ENCODE results near the gene ABCC6. TPM values are rescaled to one million over a fixed set of nuclear protein-coding genes. Genes with fewer than 3 reads are reported as not detected.

ABCC6 gene
- total RNA-seq, 1 experiment from 2014 or later = 1.1 TPM

DNA sequence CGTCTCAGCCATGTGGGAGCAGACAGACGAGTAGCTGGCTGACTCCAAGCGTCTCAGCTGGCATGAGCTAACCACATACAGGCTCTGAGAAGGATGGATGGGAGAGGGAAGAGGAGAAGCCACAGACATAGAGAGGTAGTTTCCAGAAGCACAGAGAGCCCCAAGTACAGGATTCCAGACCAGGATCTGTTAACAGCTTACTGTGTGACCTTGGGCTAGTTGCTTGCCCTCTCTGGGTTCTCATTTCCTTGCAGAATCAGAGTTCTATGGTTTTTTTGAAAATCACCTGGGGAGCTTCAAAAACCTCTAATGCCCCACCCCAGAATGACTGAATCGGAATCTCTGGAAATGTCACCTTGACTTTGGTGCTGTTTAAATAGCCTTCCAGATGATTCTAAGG lies 60.2 kb downstream of the ABCC6 start:
- no peak overlapping the region for H3K9ac ChIP-seq (ENCODE audit: extremely low read depth, insufficient read length, low read length)
- no peaks in the 10 kb centered on the region for H4K20me1 ChIP-seq (ENCODE audit: control insufficient read depth, insufficient read depth, insufficient read length)
- no peaks in the 10 kb centered on the region for H3K27me3 ChIP-seq (ENCODE audit: insufficient read depth, low read length)
- no CpG with 5 or more reads among the region's 4 CpGs for WGBS (ENCODE audit: extremely low coverage, insufficient read length, low lambda C conversion rate)
- H4K8ac ChIP-seq (replicated peaks; ENCODE audit: insufficient read length, low read depth, low read length) = no peak overlapping the region
- H3K23me2 ChIP-seq (ENCODE audit: insufficient read length, low read depth, low read length, poor library complexity, severe bottlenecking) = no peaks in the 10 kb centered on the region
- H2BK5ac ChIP-seq (ENCODE audit: insufficient read length, low read length) = no peak overlapping the region
- TF ChIP-seq, protein P1, sequence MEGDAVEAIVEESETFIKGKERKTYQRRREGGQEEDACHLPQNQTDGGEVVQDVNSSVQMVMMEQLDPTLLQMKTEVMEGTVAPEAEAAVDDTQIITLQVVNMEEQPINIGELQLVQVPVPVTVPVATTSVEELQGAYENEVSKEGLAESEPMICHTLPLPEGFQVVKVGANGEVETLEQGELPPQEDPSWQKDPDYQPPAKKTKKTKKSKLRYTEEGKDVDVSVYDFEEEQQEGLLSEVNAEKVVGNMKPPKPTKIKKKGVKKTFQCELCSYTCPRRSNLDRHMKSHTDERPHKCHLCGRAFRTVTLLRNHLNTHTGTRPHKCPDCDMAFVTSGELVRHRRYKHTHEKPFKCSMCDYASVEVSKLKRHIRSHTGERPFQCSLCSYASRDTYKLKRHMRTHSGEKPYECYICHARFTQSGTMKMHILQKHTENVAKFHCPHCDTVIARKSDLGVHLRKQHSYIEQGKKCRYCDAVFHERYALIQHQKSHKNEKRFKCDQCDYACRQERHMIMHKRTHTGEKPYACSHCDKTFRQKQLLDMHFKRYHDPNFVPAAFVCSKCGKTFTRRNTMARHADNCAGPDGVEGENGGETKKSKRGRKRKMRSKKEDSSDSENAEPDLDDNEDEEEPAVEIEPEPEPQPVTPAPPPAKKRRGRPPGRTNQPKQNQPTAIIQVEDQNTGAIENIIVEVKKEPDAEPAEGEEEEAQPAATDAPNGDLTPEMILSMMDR (conservative IDR thresholded peaks at IDR 0.05) = no peak
- H3K27ac ChIP-seq (ENCODE audit: insufficient read length, low read depth, low read length) = no peak overlapping the region
- peaks cover 3 to 9% (median 4%) of the 10 kb centered on the region in 3 experiments for H3K36me3 Mint-ChIP-seq (ENCODE audit: insufficient read depth in 1 of 3, low read depth in 3 of 3)
- H3K4ac ChIP-seq (ENCODE audit: low read depth, low read length) = no peak overlapping the region
- peaks cover 12% of the 10 kb centered on the region for H3K9me3 ChIP-seq (ENCODE audit: control insufficient read depth, low read depth, low read length)
- H3K4me1 ChIP-seq (ENCODE audit: insufficient read depth, low read length) = no peaks in the 10 kb centered on the region
- H2BK12ac ChIP-seq (ENCODE audit: insufficient read length, low read depth, low read length) = no peak overlapping the region
- H3K4me3 Mint-ChIP-seq = no peak overlapping the region
- peaks cover 24 to 28% of the 10 kb centered on the region in 2 experiments for H3K9me3 Mint-ChIP-seq
- H3K23ac ChIP-seq (ENCODE audit: insufficient read length, low read depth, low read length) = no peak overlapping the region
- peaks cover 6% of the 10 kb centered on the region for H3K27me3 Mint-ChIP-seq (ENCODE audit: low read depth)
- no peaks in the 10 kb centered on the region for H3K79me2 ChIP-seq (ENCODE audit: insufficient read depth, low read length)
- no peak overlapping the region for H4K5ac ChIP-seq (ENCODE audit: insufficient read length, low read depth, low read length)
- no peak overlapping the region for H2AFZ ChIP-seq (ENCODE audit: low read length)
- no peaks in the 10 kb centered on the region for H3K79me1 ChIP-seq (ENCODE audit: insufficient read depth, low read depth, low read length, poor library complexity, severe bottlenecking)
- no peak overlapping the region for H3K4me2 ChIP-seq (ENCODE audit: insufficient read depth, insufficient read length, low read length)
- no peak overlapping the region for H2BK120ac ChIP-seq (ENCODE audit: low read depth, low read length, poor library complexity, severe bottlenecking)
- no peak overlapping the region for H3K27ac Mint-ChIP-seq
- H3K14ac ChIP-seq (ENCODE audit: insufficient read depth, low read length) = no peak overlapping the region
- H3K56ac ChIP-seq (ENCODE audit: insufficient read length, low read depth, low read length) = no peak overlapping the region
- H2AK5ac ChIP-seq (ENCODE audit: insufficient read length, low read length) = no peak overlapping the region
- no peak overlapping the region for H2BK15ac ChIP-seq (ENCODE audit: low read depth, low read length)
- DNase-seq = no peak
- H2BK20ac ChIP-seq (ENCODE audit: low read depth, low read length, poor library complexity, severe bottlenecking) = no peak overlapping the region
- H3T11ph ChIP-seq (ENCODE audit: low read length) = no peak overlapping the region
- no peaks in the 10 kb centered on the region for H3K4me1 Mint-ChIP-seq
- no peak overlapping the region for H3K18ac ChIP-seq (ENCODE audit: insufficient read length, low read depth, low read length)
- no peak overlapping the region for H4K91ac ChIP-seq (ENCODE audit: insufficient read length, low read depth, low read length)
